Karpas-422 (cell line): ENCODE data around the gene LYG2. TPM values are rescaled to one million over a fixed set of nuclear protein-coding genes. Genes with fewer than 3 reads are reported as not detected.
"Not testable (repeated sequence)": the region's sequence is repeated elsewhere in the genome, so short reads cannot be mapped to it uniquely, and the experiment has no call there.

Experiments
- DNase-seq: peaks from one replicate; pipeline ENCODE4 v3.0.0-alpha.2; 2015
- H2AFZ ChIP-seq: fragments of 200-600 bp; sonication (generic); 2 replicates; pipeline ENCODE4 v1.6.1; 2014; ENCODE audit warnings: antibody characterized with exemption, low read length, mixed read lengths
- H3K27ac ChIP-seq: fragments of 200-600 bp; sonication (generic); 2 replicates; pipeline ENCODE4 v1.5.1; 2014; ENCODE audit warnings: mild to moderate bottlenecking, low read length, moderate library complexity
- H3K27me3 ChIP-seq: fragments of 200-600 bp; sonication (generic); 2 replicates; pipeline ENCODE4 v1.6.1; 2014; ENCODE audit warnings: low read length, mixed read lengths
- H3K36me3 ChIP-seq: fragments of 200-600 bp; sonication (generic); 2 replicates; pipeline ENCODE4 v1.6.1; 2014; ENCODE audit warnings: low read length, mixed read lengths; ENCODE audit not compliant: insufficient read depth
- H3K4me1 ChIP-seq: fragments of 200-600 bp; sonication (generic); 2 replicates; pipeline ENCODE4 v1.6.1; 2014; ENCODE audit warnings: mild to moderate bottlenecking, low read length, mixed read lengths
- H3K4me2 ChIP-seq: fragments of 200-600 bp; sonication (generic); 2 replicates; pipeline ENCODE4 v1.6.1; 2014; ENCODE audit warnings: low read length, low read depth, mild to moderate bottlenecking; ENCODE audit not compliant: poor library complexity, severe bottlenecking
- H3K4me3 ChIP-seq: fragments of 200-600 bp; sonication (generic); 2 replicates; pipeline ENCODE4 v1.5.1; 2014; ENCODE audit warnings: mild to moderate bottlenecking, antibody characterized with exemption, low read length, mixed read lengths
- H3K79me2 ChIP-seq: fragments of 200-600 bp; sonication (generic); 2 replicates; pipeline ENCODE4 v1.6.1; 2014; ENCODE audit warnings: mild to moderate bottlenecking, low read length, mixed read lengths
- H3K9ac ChIP-seq: fragments of 200-600 bp; sonication (generic); 2 replicates; pipeline ENCODE4 v1.6.0; 2014; ENCODE audit warnings: low read length
- H3K9me2 ChIP-seq: fragments of 200-600 bp; sonication (generic), shearing (Covaris generic); replicated peaks from 2 replicates; pipeline ENCODE4 v1.6.0; 2014; ENCODE audit warnings: mild to moderate bottlenecking, low read length, moderate library complexity; ENCODE audit not compliant: insufficient read depth
- H3K9me3 ChIP-seq: fragments of 300-700, 200-600 bp; sonication (generic); 2 replicates; pipeline ENCODE4 v1.6.1; 2014; ENCODE audit warnings: low read length, mixed read lengths
- H4K20me1 ChIP-seq: fragments of 200-600 bp; sonication (generic); 2 replicates; pipeline ENCODE4 v1.6.1; 2014; ENCODE audit warnings: mild to moderate bottlenecking, antibody characterized with exemption, low read length, low read depth; ENCODE audit not compliant: insufficient read depth
- total RNA-seq: library from RNA; depleted of rRNA; stranded (reverse); fragments of >200 nt; shearing (Covaris generic); gene quantifications from 2 replicates; pipeline ENCODE4 v1.2.3, GENCODE V29; 2014; ENCODE audit warnings: low replicate concordance

The LYG2 gene
- total RNA-seq, 1 experiment from 2014 or later = not detected

DNA sequence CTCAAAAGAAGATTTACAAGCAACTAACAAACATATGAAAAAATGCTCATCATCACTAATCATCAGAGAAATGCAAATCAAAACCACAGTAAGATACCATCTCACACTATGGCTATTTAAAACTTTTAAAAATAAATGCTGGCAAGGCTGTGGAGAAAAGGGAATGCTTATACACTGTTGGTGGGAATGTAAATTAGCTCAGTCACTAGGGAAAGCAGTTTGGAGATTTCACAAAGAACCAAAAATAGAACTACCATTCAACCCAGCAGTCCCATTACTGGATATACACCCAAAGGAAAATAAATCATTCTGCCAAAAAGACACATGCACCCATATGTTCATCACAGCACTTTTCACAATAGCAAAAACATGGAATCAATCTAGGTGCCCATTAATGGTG lies 22.3 kb downstream of the LYG2 start:
- not testable (repeated sequence) for H3K4me3 ChIP-seq, H3K4me2 ChIP-seq, H3K27me3 ChIP-seq, H3K79me2 ChIP-seq, H3K36me3 ChIP-seq, H3K9me2 ChIP-seq, DNase-seq, H3K9ac ChIP-seq, H3K4me1 ChIP-seq, H3K9me3 ChIP-seq, H3K27ac ChIP-seq, H4K20me1 ChIP-seq, H2AFZ ChIP-seq

DNA sequence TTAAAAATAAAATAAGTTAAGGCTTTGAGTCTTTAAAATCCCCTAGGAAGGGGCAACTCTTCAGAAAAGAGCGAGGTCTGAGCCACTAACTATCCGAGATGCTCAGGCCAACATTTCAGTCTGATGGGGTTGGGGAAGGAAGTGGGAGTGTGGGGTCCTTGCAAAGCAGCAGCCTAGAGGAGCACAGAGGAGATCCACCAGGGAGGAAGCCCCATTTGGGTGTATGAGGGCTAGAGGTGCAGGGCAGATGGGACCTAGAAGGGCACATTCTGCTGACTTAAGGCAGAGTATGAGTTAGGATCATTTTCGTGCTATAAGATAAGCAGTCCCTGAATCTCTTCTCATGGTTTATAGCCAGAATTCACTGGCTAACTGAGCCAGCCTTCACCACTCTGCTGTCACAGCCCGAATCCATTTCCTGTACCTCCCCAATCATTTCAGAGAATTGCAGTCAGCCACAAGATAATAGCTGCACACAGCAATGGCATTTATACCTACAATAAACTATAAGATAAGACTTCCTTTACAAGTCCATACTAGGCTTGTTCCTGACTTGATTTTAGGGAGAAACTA lies 37.5 kb downstream of the LYG2 start:
- no peak overlapping the region for H2AFZ ChIP-seq
- no peaks in the 10 kb centered on the region for H3K36me3 ChIP-seq
- no peaks in the 10 kb centered on the region for H3K79me2 ChIP-seq
- H4K20me1 ChIP-seq = no peaks in the 10 kb centered on the region
- no peak for DNase-seq
- no peaks in the 10 kb centered on the region for H3K27me3 ChIP-seq
- no peaks in the 10 kb centered on the region for H3K9me2 ChIP-seq
- H3K4me3 ChIP-seq = no peak overlapping the region
- no peaks in the 10 kb centered on the region for H3K4me1 ChIP-seq
- no peaks in the 10 kb centered on the region for H3K9me3 ChIP-seq
- H3K27ac ChIP-seq = no peak overlapping the region
- H3K9ac ChIP-seq = no peak overlapping the region
- H3K4me2 ChIP-seq = no peak overlapping the region

DNA sequence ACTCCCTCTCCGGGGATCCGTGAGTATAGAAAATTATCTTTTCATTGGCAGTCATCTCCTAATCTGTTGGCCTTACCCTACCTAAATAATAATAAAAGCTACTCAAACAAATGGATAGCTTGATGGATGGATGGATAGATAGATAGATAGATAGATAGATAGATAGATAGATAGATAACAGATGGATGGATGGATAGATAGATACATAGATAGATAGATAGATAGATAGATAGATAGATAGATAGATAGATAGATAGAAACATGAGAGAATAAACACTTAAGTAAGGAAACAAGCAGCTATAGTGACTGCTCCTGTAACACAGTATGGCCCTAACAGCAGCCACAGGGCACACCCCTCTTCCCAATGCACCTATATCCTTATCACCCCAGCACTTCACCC lies 39.4 kb downstream of the LYG2 start:
- H3K27me3 ChIP-seq = no peaks in the 10 kb centered on the region
- H3K4me2 ChIP-seq = no peak overlapping the region
- no peak for DNase-seq
- no peaks in the 10 kb centered on the region for H4K20me1 ChIP-seq
- H3K79me2 ChIP-seq = no peaks in the 10 kb centered on the region
- H3K4me3 ChIP-seq = no peak overlapping the region
- H3K9me3 ChIP-seq = no peaks in the 10 kb centered on the region
- H3K9ac ChIP-seq = no peak overlapping the region
- H3K27ac ChIP-seq = no peak overlapping the region
- no peaks in the 10 kb centered on the region for H3K4me1 ChIP-seq
- H2AFZ ChIP-seq = no peak overlapping the region
- no peaks in the 10 kb centered on the region for H3K9me2 ChIP-seq
- no peaks in the 10 kb centered on the region for H3K36me3 ChIP-seq

DNA sequence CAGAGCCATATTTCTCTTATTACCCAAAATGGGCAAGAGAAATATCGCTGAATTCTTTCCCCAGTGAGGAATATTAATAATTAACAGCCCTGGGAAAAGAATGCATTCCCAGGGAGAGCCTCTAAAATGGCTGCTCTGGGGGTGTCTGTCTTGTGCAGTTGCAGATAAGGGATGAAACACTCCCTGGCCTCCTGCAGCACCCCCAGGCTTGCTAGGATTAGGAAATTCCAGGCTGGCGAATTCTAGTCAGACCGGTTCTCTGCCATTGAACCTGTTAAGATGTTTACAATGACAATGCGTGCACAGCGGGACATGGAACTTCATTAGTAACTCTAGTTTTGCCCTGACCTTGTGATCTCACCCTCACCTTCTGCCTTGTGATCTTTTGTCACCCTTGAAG lies 50.0 kb downstream of the LYG2 start:
- no peaks in the 10 kb centered on the region for H3K9me2 ChIP-seq
- H3K9ac ChIP-seq = no peak overlapping the region
- H3K4me2 ChIP-seq = no peak overlapping the region
- no peak overlapping the region for H2AFZ ChIP-seq
- H3K27me3 ChIP-seq = no peaks in the 10 kb centered on the region
- H4K20me1 ChIP-seq = no peaks in the 10 kb centered on the region
- H3K79me2 ChIP-seq = no peaks in the 10 kb centered on the region
- H3K9me3 ChIP-seq = peaks cover 4% of the 10 kb centered on the region; the same call in 1 of the 2 replicates
- H3K4me1 ChIP-seq = no peaks in the 10 kb centered on the region
- H3K27ac ChIP-seq = no peak overlapping the region
- H3K4me3 ChIP-seq = no peak overlapping the region
- H3K36me3 ChIP-seq = no peaks in the 10 kb centered on the region
- no peak for DNase-seq

- H3K4me1 ChIP-seq = no peaks in the 10 kb centered on the region
- no peak overlapping the region for H3K9ac ChIP-seq
- no peak overlapping the region for H2AFZ ChIP-seq
- H3K9me2 ChIP-seq = no peaks in the 10 kb centered on the region
- H3K4me2 ChIP-seq = no peak overlapping the region
- H3K4me3 ChIP-seq = no peak overlapping the region
- H3K27me3 ChIP-seq = no peaks in the 10 kb centered on the region
- H3K27ac ChIP-seq = no peak overlapping the region
- no peak for DNase-seq
- peaks cover 4% of the 10 kb centered on the region; the same call in 1 of the 2 replicates for H3K9me3 ChIP-seq
- no peaks in the 10 kb centered on the region for H4K20me1 ChIP-seq
- H3K36me3 ChIP-seq = 0 out of 2 replicates have a peak, but pooled peaks cover 2% of the 10 kb centered on the region
- no peaks in the 10 kb centered on the region for H3K79me2 ChIP-seq
Measured at GRCh38 chr2:99201959-99202678, 53.3 kb downstream of the LYG2 start.

GRCh38 chr2:99200076-99200800 lies 55.2 kb downstream of the LYG2 start:
- Histone ChIP-seq H3K9ac (no peak overlapping the region), H3K4me2 (no peak overlapping the region), H3K4me3 (no peak overlapping the region), H3K79me2 (no peaks in the 10 kb centered on the region), H2AFZ (no peak overlapping the region), H3K9me3 (no peaks in the 10 kb centered on the region), H3K4me1 (no peaks in the 10 kb centered on the region), H3K27ac (no peak overlapping the region), H3K9me2 (no peaks in the 10 kb centered on the region), H3K36me3 (peaks cover 7% of the 10 kb centered on the region; the same call in 1 of the 2 replicates), H4K20me1 (no peaks in the 10 kb centered on the region), H3K27me3 (no peaks in the 10 kb centered on the region)
- no peak for DNase-seq

DNA sequence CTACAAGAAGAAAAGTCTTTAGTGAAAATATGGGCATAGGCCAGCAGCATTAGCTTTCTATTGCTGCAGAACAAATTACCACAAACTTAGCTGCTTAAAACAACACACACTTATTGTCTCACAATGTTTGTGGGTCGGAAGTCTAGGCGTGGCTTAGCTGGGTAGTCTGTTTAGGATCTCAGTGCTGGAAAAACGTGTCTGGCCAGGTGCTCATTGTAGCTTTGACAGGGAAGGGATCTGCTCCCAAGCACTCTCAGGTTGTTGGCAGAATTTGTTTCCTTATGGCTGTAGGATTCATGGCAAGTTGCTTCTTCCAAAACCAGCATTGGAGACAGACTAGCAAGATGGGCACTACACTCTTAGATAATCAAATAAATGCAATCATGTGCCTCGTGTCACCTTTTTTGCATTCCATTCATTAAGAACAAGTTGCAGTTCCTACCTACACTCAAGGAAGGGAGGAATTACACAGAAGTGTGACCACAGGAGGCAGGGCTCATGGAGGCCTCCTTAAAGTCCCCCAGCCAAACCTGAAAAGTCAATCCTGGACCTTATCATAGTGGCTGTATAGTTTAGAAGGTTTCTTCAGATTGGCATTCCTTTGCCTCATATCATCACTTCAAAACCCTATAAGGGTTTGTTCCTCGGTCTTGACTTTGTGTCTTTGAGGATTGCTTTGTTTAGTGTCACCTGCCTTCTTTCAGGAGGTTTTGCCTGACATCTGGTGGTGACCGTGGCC lies 57.2 kb downstream of the LYG2 start:
- no peak overlapping the region for H3K27ac ChIP-seq
- H2AFZ ChIP-seq = no peak overlapping the region
- H3K9ac ChIP-seq = no peak overlapping the region
- H3K4me1 ChIP-seq = no peaks in the 10 kb centered on the region
- no peak overlapping the region for H3K4me2 ChIP-seq
- no peak overlapping the region for H3K4me3 ChIP-seq
- H3K36me3 ChIP-seq = peaks cover 12% of the 10 kb centered on the region
- no peaks in the 10 kb centered on the region for H3K27me3 ChIP-seq
- H3K79me2 ChIP-seq = no peaks in the 10 kb centered on the region
- no peaks in the 10 kb centered on the region for H3K9me3 ChIP-seq
- no peaks in the 10 kb centered on the region for H4K20me1 ChIP-seq
- H3K9me2 ChIP-seq = no peaks in the 10 kb centered on the region
- no peak for DNase-seq

GRCh38 chr2:99192364-99192763 lies 63.1 kb downstream of the LYG2 start:
- not testable (repeated sequence) for H3K27me3 ChIP-seq, H3K4me2 ChIP-seq, H4K20me1 ChIP-seq, H3K9ac ChIP-seq, H3K9me2 ChIP-seq, DNase-seq, H3K9me3 ChIP-seq, H3K4me3 ChIP-seq, H3K27ac ChIP-seq, H2AFZ ChIP-seq, H3K4me1 ChIP-seq
- Histone ChIP-seq H3K36me3 (peaks cover 44% of the 10 kb centered on the region), H3K79me2 (peaks cover 41% of the 10 kb centered on the region)
